Body of pancreas (tissue), 4 donors: ENCODE data around the gene HESX1. TPM values are rescaled to one million over a fixed set of nuclear protein-coding genes. Genes with fewer than 3 reads are reported as not detected.

Source experiments
- ATAC-seq: fragments of 150-250 bp; one replicate; pipeline ENCODE4 v1.9.1; 2016
- DNase-seq, 4 donors: peaks; one replicate each; pipeline ENCODE4 v3.0.0-alpha.2; 2019
- H3K27ac ChIP-seq, 4 donors: fragments of 200-600 bp; sonication (generic); 1 replicate in 3 of 4; 2 replicates in 1 of 4; pipeline versions ENCODE4 v1.5.1 to v1.6.1; 2016 to 2019; ENCODE audit warnings: mild to moderate bottlenecking in 1 of 4, mixed read lengths in 1 of 4, moderate library complexity in 1 of 4
- H3K27me3 ChIP-seq, 2 donors: fragments of 200-600 bp; sonication (generic); one replicate each; pipeline ENCODE4 v1.6.0; 2016; ENCODE audit warnings: mild to moderate bottlenecking in 1 of 2
- H3K36me3 ChIP-seq, 2 donors: fragments of 200-600 bp; sonication (generic); replicated peaks in 1 of 2; 2 replicates each; pipeline ENCODE4 v1.5.1; 2016; ENCODE audit warnings: low read depth in 2 of 2; ENCODE audit not compliant: insufficient read depth in 1 of 2
- H3K4me1 ChIP-seq: fragments of 200-600 bp; sonication (generic); one replicate; pipeline ENCODE4 v1.6.0; 2016
- H3K4me3 ChIP-seq, 2 donors: fragments of 200-600 bp; sonication (generic); 1 replicate in 1 of 2; 2 replicates in 1 of 2; pipeline ENCODE4 v1.5.1; 2016 to 2019
- H3K9me3 ChIP-seq, 3 donors: fragments of 200-600 bp; sonication (generic); 1 replicate in 2 of 3; 2 replicates in 1 of 3; pipeline ENCODE4 v1.5.1; 2016
- CTCF ChIP-seq, 7 experiments: fragments of 450-650 bp in 4 of 7; fragments of 200-600 bp in 3 of 7; sonication (generic) in 3 of 7; IDR thresholded peaks; one replicate each; pipeline ENCODE4 v1.5.1; 2016 to 2019; ENCODE audit warnings: antibody characterized with exemption in 7 of 7
- POLR2A ChIP-seq, 3 donors: fragments of 450-650 bp; IDR thresholded peaks; one replicate each; pipeline ENCODE4 v1.6.1; 2016; ENCODE audit warnings: antibody characterized with exemption in 3 of 3, mild to moderate bottlenecking in 2 of 3
- WGBS, 2 donors: methylation state at CpG; one replicate each; pipeline ENCODE4 v1.1.5; 2017; 5-methylcytosine and 5-hydroxymethylcytosine counted together
- intact Hi-C: fragments of 100-400 bp; cut with DNase I; formaldehyde crosslinking; loops from one replicate; pipeline ENCODE4 v1.15.1; 2023
- total RNA-seq, 2 donors: library from RNA; depleted of rRNA; stranded (reverse); fragments of >200 nt; gene quantifications; one replicate each; pipeline ENCODE4 v1.1.0, GENCODE V29; 2016

The HESX1 gene
- total RNA-seq: not detected

DNA sequence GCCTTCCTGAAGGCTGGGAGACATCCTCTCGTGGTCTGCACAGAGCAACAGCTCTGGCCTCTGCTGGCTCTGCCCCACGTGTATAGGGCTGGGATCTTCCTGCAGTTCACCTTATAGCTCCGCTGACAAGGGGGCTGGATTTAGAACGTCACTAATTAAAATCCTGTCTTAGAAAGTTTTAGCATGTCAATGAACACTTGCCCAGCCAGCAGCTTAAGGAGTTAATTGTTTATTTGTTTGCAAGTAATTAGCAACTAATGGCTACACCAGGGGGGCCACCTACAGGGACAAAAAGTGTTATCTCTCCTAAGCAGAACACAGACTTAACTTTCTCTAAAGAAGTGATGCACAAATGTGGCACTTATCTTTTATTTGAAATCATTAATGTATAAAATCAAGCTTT, at the start of gene HESX1:
TSS of gene HESX1 (minus strand) at position 84 of the 403 bp plus-strand sequence. CDS start at position 24, 60 bp downstream.
- 64% methylated on average over 2 to 4 of the region's 4 CpGs for WGBS, 2 donors
- no peak within 1 kb of the TSS for H3K27ac ChIP-seq
- intact Hi-C loops: no loop called here
- H3K36me3 ChIP-seq: no peaks in the 10 kb centered on the region
- no peak within 1 kb of the TSS for H3K4me3 ChIP-seq
- DNase-seq: no peak
- H3K4me1 ChIP-seq: no peaks in the 10 kb centered on the region
- no peak for TF ChIP-seq CTCF (IDR thresholded peaks at IDR 0.05)
- TF ChIP-seq POLR2A (IDR thresholded peaks at IDR 0.05): no peak
- H3K27me3 ChIP-seq: no peaks in the 10 kb centered on the region
- no peaks in the 10 kb centered on the region for H3K9me3 ChIP-seq
- no peak for ATAC-seq

GRCh38 chr3:57244946-57245345, 45.2 kb upstream of the HESX1 start:
- Histone ChIP-seq H3K27ac (no peak overlapping the region), H3K4me3 (no peak overlapping the region), H3K36me3 (peaks cover 4 to 25% of the 10 kb centered on the region in 2 donors), H3K4me1 (peaks cover 16% of the 10 kb centered on the region), H3K27me3 (no peaks in the 10 kb centered on the region), H3K9me3 (no peaks in the 10 kb centered on the region)
- 51 to 57% methylated on average over 2 of the region's 2 CpGs for WGBS, 2 donors
- DNase-seq (no peak), ATAC-seq (no peak)
- intact Hi-C loops: no loop called here
- TF ChIP-seq POLR2A (IDR thresholded peaks at IDR 0.05) (no peak), CTCF (IDR thresholded peaks at IDR 0.05) (no peak)

DNA sequence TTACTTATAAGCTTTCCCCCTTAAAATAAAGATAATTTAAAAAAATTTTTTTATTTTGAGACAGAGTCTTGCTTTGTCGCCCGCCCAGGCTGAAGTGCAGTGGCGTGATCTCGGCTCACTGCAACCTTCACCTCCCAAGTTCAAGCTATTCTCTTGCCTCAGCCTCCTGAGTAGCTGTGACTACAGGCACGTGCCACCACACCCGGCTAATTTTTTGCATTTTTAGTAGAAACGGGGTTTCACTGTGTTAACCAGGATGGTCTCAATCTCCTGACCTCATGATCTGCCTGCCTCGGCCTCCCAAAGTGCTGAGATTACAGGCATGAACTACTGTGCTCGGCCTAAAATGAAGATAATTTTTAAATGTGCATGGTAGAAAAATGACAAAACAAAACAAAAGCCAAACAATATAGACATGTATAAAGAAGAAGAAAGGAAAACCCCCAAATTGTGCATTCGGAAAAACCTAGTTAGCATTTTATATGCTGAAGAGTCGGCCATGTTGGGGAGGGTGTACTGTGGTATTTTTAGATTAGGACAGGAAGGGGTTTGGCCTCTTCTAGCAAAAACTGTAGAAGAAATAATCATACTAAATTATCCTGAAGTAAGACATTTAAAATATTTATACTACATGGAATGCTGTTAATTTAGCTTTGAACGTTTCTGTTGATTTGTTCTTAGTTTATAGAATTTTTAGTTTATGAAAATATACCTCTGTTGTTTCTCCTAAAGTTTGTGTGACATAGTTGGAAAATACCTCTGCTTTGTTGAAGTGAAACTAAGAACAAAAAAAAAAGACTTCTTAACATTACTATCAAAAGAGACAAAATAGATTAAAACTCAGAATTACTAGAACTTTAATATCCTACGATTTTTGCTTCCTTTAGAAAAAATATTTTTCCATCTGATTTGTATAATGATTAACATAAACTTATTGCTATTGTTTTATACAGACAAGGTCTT, 35.1 kb upstream of the HESX1 start:
- 86 to 87% methylated on average over 13 of the region's 13 CpGs for WGBS, 2 donors
- ATAC-seq: no peak
- Histone ChIP-seq H3K4me1 (peaks cover 18% of the 10 kb centered on the region), H3K36me3 (peaks cover 5 to 7% of the 10 kb centered on the region in 2 donors), H3K27me3 (no peaks in the 10 kb centered on the region), H3K27ac (no peak overlapping the region), H3K4me3 (no peak overlapping the region), H3K9me3 (no peaks in the 10 kb centered on the region)
- intact Hi-C loops: no loop called here
- no peak for DNase-seq
- TF ChIP-seq POLR2A (IDR thresholded peaks at IDR 0.05): no peak
- TF ChIP-seq CTCF (IDR thresholded peaks at IDR 0.05): no peak

DNA sequence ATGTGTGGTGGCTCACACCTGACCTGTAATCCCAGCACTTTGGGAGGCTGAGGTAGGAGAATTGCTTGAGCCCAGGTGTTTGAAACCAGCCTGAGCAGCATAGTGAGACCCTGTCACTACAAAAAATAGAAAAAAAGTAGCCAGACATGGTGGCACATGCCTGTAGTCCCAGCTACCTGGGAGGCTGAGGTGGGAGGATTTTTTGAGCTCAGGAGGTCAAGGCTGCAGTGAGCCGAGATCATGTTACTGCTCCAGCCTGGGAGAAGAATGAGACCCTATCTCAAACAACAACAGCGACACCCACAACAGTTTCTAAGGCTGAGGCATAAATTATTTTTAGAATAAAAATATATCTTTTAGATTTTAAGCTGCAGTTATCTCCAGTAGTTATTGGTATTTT, 34.0 kb upstream of the HESX1 start:
- Histone ChIP-seq H3K4me3 (no peak overlapping the region), H3K36me3 (peaks cover 3 to 7% of the 10 kb centered on the region in 2 donors), H3K27ac (no peak overlapping the region), H3K27me3 (no peaks in the 10 kb centered on the region), H3K9me3 (no peaks in the 10 kb centered on the region), H3K4me1 (peaks cover 27% of the 10 kb centered on the region)
- intact Hi-C loops: no loop called here
- DNase-seq (no peak), ATAC-seq (no peak)
- TF ChIP-seq POLR2A (IDR thresholded peaks at IDR 0.05): no peak
- TF ChIP-seq CTCF (IDR thresholded peaks at IDR 0.05): no peak
- 91 to 94% methylated on average over 2 of the region's 2 CpGs for WGBS, 2 donors
